Vagina (tissue), 2 donors: ENCODE data around the gene NAA20.

Experiments
- CTCF ChIP-seq, 3 experiments: fragments of 450-650 bp in 2 of 3; fragments of 200-600 bp in 1 of 3; sonication (generic) in 1 of 3; IDR thresholded peaks; one replicate each; pipeline ENCODE4 v1.5.1; 2017 to 2019; ENCODE audit warnings: antibody characterized with exemption in 3 of 3, mild to moderate bottlenecking in 2 of 3, moderate library complexity in 2 of 3
- POLR2A ChIP-seq, 2 donors: fragments of 450-650 bp; IDR thresholded peaks; one replicate each; pipeline ENCODE4 v1.6.1; 2017; ENCODE audit warnings: antibody characterized with exemption in 2 of 2, mild to moderate bottlenecking in 2 of 2, moderate library complexity in 2 of 2
- POLR2AphosphoS5 ChIP-seq, 2 donors: sonication (generic); formaldehyde crosslinking; IDR thresholded peaks; one replicate each; pipeline ENCODE4 v1.9.0; 2017; ENCODE audit warnings: antibody characterized with exemption in 2 of 2, mild to moderate bottlenecking in 2 of 2, low read depth in 1 of 2; ENCODE audit not compliant: insufficient read depth in 1 of 2

GRCh38 chr20:20017001-20017843, at the start of gene NAA20:
- peak; percentile 22 to 81 (median 59) for TF ChIP-seq CTCF (IDR thresholded peaks at IDR 0.05)
- TF ChIP-seq POLR2A (IDR thresholded peaks at IDR 0.05): no peak
- peak; percentile 68 to 81 for TF ChIP-seq POLR2AphosphoS5 (IDR thresholded peaks at IDR 0.05; ENCODE audit: insufficient read depth in 1 of 2, low read depth in 1 of 2)
